Posterior cingulate gyrus (tissue), 11 donors: Measurements from ENCODE around the gene MYO5B.
A peak's percentile ranks its signal among the peaks of the same experiment; 100 is the strongest.

Experiments
- DNase-seq, 10 donors: peaks; one replicate each; pipeline versions ENCODE4 v3.0.0 to v3.0.0-alpha.2; 2020 to 2021; ENCODE audit warnings: mixed read lengths in 3 of 10
- intact Hi-C: fragments of 100-400 bp; cut with DNase I; formaldehyde crosslinking; loops from one replicate; pipeline ENCODE4 v1.15.1; 2023

MYO5B gene

DNA sequence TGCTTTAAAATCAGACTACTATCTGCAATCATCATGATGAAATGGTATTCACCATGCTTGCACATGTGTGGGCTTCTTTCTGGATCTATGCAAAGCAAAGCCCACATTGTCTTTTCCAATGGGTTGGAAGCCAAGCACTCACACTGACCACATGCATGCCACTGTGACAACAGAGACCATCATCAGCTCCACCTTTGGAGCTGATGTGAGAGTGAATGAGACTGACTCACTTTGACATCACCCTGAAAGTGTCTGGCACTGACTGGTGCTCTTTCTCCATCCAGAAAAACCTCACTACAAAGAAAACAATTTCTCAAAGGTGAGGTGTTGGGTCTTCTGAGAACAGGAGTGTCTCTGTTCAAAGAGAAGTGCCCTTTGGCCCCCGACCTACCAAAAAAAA lies 4.7 kb downstream of the MYO5B start:
- intact Hi-C loops: no loop called here
- no peak for DNase-seq

DNA sequence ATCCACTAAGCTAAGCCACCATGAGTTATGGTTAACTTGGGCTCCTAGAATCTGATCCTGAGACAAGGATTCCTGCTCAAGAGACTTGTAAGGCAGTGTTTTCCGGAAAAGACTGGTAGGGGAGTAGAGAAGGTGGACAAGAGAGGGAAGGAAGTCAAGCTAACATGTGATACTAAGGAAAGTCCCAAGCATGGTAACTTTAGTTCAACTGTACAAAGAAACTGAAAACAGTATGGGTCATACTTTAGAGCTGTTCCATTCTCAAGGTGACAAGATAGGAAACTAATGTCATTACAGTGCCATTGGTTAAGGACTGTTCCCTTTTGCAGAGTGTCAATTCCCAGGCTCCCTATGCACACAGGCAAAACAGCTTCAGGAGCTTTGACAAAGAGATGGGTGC lies 5.8 kb downstream of the MYO5B start:
- DNase-seq: no peak
- intact Hi-C loops: no loop called here

DNA sequence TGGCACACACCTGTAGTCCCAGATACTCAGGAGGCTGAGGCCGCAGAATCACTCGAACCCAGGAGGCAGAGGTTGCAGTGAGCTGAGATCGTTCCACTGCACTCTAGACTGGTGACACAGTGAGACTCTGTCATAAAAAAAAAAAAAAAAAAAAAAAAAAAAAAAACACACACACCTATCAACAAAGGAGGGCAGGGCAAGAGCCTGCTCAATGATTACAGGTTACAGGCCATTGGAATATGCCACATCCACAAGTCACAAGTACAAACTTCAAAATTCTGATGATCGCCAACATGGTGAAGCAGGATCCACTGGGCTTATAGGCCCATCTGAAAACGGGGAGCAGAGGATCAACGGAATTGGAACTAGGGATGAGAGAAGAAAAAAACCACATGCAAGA lies 6.3 kb downstream of the MYO5B start:
- intact Hi-C loops: no loop called here

DNA sequence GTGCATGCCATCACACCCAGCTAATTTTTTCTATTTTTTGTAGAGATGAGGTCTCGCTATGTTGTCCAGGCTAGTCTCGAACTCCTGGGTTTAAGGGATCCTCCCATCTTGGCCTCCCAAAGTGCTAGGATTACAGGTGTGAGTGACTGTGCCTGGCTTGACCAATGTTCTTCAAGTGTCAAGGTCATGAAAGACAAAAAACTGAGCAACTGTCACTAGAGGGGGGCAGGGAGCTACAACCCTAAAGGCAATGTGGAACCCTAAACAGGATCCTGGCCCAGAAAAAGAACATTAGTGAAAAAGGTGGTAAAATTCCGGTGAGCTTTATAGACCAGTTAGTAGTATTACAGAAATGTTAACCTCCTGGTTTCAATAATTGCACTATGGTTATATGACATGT lies 7.3 kb downstream of the MYO5B start:
- intact Hi-C loops: no loop called here
- no peak for DNase-seq

More for the DNA sequence above, 6.3 kb downstream of the MYO5B start:
- DNase-seq: no peak

DNA sequence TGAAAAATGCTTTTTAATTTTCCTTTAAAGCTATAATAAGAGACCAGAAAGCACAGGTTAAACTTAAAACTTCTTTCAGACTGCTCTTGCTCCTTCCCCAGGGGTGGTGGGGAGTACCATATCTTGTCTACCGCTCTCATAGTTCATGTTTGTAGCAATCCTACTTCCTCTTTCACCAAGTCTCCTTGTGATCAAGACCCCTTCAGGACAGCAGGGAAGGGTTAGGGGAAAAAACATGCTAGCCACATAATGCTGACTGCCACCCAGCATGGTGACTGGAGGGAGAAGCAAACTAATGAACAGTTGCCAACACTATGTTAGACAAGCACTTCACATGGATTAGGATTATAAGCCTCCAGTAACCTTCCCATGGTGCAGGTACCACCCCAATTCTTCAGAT lies 8.6 kb downstream of the MYO5B start:
- intact Hi-C loops: no loop called here
- DNase-seq: no peak

DNA sequence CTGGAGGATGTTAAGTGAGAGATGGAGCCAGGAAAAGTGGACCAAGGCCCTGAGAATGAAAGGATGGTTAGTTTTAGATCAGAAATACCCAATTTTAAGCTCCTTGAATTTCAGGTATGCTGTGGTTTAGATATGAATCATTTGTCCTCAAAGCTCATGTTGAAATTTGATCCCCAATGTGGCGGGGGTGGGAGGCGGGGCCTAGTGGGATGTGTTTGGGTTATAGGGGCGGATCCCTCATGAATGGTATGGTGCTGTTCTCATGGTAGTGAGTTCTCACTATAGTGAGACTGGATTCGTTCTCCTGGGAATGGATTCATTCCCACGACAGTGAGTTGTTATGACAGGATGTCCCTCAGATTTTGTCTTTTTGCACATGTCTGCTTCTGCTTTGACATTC lies 11.4 kb downstream of the MYO5B start:
- intact Hi-C loops: no loop called here
- no peak for DNase-seq

DNA sequence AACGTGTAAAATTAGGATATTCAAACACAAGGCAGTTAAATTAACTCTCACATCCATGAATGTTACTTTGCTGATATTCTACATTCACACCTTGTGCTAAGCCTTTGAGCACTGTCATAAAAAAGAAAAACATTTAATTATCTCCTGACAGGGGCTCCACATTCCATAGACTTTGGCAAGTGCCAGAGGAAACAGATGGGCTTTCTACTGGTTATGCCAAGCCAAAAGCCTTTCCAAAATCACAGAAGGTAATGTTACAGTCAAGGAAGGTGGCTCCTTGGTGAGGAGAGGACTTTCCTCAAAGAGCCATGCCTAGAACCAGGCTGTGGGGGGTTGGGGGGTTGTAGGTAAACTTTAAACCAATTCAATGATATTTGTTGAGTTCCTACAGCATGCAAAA lies 12.4 kb downstream of the MYO5B start:
- intact Hi-C loops: no loop called here
- no peak for DNase-seq

DNA sequence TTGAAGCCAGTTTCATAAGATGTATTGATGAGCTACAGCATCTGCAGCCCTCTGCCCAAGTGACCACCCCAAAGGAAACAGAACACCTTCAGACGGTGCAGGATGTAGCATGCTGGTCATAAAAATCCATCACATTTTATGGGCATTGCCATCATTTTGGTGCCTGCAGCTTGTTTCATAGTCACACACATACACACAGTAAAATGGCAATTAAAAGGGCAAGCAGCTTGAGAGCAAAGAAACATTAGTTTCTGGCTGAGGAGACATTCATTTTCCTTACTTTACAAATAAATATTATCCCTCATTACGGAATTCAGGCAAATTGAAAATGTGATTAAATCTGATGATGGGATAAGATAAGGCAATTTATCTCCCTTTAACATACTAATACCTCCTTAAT lies 13.4 kb downstream of the MYO5B start:
- DNase-seq: no peak
- intact Hi-C loops: no loop called here

DNA sequence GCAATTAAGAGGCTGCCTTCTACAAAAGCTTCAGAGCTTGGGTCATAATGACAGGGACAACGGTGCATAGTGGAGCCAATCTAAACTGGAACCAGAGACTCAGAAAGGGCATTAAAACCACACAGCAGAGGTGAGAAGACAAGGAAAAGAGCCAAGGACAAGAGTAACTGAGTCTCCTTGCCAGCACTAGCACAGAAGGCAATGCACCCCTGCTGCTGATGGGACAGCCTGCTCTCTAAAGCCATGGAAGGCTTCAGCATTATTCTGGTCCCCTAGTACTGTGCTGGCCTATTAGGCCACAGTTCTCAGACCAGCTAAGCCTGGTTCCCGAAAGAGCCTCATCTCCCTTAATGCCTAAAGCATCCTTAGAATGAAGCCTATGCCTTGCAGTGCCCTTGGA lies 15.5 kb downstream of the MYO5B start:
- intact Hi-C loops: no loop called here
- no peak for DNase-seq

DNA sequence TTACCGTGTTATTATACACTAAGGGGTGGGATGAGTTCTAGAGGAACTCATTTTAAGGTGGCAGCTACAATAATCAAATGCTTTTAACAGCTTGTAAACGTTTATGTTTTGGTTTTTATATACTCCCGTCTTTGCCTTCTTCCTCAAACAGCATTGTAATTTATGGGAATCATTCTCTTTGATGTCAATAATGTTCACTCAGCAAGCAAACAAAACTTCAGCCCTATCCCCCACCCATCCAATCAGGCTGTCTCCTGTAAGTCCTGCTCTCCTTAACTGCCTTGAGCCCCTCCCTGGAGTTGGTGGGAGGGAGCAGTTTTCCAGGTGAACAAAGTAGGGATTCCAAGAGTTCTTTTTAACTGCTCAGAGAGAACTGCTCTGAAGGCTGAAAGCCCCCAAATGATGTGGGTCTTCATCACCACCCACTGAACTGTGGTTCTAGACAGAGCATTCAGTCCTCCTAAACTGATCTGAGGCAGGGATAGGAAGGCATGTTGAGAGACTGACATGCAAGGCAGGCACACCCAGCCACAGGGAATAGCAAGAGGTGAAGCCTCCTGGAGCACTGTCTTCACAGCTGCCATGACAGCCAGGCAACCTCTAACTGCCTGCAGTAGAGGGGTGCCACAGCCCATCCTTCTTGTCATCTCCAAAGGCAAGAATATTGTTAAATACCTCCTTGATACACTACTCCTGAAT lies 17.5 kb downstream of the MYO5B start:
- DNase-seq: no peak
- intact Hi-C loops: no loop called here

DNA sequence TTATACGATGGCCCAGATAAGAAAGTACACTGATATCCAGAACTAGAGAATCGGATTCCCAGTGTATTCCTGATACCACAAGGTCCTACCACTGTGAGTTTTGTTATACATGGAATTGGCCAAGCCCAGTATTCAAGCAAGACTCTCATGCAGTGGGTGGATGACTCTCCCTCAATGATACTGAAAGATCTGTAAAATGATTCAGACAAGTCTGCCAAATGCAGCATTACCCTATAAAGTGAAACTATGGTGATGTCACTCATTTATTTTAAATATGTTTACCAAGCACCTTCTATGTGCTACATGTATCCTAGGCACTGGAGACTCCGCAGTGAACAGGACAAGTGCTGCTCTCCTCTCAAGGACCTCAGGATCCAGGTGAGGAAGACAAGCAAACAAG lies 22.6 kb downstream of the MYO5B start:
- DNase-seq: no peak
- intact Hi-C loops: no loop called here

DNA sequence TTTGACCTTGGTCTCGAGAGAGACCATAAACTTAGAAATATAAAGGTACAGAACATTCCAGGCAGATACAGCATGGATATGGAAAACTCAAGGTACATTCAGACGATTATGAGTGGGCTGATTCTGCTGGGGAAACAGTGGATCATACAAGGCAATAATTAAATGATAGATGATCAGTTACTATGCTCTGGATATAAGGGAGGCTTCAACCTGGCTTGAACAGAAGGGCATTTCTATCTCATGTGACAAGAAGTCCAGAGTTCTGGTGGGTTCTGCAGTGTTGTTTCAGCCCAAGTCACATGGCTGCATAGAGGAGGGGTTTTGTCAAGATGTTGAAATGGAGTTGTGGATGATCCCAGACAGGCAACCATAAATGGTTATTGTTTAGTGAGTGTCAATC lies 23.5 kb downstream of the MYO5B start:
- intact Hi-C loops: no loop called here
- no peak for DNase-seq

DNA sequence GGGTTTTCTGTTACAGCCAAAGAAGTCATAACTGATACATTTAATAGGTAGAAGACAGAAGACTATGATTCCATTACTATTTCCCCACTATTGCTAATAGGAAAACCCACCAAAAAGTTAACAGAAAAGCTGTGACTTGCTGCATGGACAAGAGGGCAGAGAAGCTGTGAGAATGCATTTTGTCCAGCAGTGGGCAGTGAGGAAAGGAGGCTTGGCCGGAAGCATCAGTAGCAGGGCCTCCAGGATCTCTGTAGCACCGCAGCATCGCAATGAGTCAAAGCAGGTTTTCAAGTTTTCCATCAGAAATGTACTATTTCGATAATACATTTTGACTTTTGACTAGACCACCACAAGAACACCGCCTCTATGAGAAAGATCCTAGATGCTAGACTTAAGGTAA lies 24.9 kb downstream of the MYO5B start:
- intact Hi-C loops: no loop called here

DNA sequence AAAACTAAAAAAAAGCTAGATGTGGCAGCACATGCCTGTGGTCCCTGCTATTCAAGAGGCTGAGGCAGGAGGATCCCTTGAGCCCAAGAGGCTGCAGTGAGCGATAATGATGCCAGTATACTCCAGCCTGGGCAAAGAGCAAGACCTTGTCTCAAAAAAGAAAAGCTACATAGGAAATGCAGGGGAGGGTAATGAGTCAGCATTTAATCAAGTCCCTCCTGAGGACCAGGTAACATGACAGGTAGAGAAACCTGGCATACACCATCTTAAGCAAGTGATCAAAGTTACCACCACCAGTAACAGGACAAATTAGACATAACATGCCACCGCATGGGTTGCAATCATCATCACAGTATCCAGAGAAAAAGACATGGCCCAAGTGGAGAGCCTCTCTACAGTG lies 25.8 kb downstream of the MYO5B start:
- DNase-seq: no peak
- intact Hi-C loops: no loop called here

More for the DNA sequence above, 24.9 kb downstream of the MYO5B start:
- DNase-seq: no peak

DNA sequence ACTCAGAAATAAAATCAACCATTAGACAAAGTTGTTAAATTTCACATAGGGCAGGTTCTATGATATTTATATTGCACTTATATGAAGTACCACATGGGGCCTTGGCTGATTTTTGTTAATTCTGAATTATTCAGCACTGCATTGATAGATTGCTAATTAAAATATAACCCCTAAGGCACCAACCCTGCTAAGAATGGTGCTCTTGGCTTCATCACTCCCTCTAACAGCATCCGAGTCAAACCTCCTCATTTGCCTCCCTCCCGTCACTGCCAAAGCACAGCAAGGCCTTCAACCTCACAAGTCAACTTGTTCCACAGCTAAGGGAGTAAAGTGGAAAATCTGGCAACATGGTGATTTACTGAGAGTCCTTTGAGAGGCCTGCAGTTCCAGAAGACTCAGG lies 27.0 kb downstream of the MYO5B start:
- intact Hi-C loops: no loop called here

DNA sequence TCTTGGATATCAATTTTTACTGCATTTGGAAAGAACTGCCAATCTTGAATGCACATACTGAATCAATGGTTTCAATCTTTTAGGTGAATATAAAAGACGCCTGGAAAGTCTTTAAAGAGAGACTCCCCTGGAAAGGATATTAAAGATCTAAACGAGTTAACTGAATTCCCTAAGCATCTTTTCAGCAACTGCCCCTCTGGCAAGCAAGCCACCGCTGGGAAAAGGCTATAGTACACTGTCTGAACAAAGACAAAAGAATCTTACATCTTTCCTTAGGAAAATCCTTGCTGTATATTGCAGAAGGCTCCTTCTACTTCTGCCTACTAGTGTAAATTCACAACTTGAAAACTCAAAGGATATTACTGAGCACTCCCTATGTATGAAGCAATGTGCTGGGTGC lies 28.0 kb downstream of the MYO5B start:
- intact Hi-C loops: no loop called here
- DNase-seq: no peak

More for the DNA sequence above, 27.0 kb downstream of the MYO5B start:
- no peak for DNase-seq

DNA sequence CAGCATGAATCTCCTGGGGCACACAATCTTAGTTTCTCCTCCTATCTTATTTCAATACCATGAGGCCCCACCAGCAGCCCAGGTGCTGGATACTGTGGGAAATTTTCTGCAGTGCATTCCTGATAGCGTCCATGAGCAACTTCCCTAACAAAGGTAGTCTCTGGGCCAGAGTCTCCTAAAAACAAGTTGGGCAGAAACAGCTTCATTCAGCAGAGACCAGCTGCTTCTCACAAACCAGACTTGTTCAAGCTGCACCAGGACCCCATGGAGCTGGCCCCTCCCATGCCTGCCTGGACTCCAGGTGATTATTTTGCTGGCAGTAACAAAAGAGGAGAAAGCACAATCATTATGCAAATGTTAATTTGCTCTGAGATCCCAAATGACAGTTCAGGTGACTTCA lies 31.4 kb downstream of the MYO5B start:
- intact Hi-C loops: no loop called here
- no peak for DNase-seq

DNA sequence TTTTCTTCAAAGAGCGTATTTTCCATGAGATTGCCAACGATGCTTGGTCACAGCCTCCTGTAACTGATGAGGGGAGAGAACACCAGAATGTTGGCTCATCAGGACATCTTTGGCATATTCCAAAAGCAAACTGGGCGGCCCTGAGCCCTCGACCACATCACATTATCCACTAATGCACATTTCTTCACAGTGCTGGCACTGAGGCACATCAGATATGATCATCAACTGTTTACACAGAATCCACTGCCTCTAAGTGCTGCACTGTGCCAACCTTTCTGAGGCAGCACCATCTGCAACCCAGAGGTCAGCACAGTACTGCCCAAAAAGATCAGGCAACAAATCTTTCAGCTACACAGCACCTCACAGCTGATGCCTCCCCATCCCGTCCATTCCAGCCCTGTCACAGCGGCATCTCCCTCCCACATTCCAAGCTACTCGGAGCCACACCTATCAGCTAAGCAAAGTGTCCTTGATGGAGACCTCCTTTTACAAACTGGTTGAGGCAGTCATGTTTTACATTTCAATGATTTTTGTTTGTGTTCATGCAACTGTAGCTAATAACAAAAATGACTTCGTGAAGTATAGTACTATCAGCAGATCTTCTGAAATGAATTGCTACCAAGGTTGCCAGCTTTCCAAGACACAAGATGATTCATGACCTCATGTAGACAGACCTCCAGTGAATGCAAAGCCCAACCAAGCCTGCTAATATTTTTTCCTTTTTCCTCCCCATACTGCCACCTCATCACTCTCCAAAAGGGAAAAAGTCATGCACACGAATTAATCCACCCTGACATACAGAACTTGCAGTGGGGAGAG lies 32.3 kb downstream of the MYO5B start:
- DNase-seq: no peak
- intact Hi-C loops: no loop called here

DNA sequence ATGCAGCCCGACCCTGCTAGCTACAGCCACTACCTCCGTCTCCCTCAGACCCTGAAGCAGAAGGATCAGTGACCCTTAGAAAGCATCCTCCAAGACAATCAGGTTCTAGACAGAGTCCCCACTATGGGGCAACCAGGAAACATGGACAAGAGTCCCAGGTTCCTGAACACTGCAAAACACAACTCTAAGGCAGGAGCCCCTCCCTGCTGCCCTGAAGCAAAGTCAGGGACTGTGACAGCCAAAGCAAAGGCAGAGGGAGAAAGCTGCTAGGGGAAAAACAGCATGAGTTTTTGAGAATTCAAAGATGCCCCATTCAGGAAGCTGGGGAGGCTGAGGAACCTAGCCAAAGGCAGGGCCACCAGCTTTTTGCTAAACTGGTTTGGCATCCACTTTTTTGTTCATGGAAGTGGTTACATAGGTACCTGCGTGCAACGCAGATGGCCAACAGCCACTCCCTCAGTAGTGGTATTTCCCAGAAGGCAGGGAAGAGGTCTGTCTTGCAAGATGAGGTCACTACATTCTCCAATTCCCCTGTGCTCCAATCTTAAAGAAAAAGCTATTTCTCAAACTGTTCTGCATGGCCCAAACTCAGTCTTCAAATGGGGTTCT lies 33.2 kb downstream of the MYO5B start:
- DNase-seq: no peak
- intact Hi-C loops: no loop called here

DNA sequence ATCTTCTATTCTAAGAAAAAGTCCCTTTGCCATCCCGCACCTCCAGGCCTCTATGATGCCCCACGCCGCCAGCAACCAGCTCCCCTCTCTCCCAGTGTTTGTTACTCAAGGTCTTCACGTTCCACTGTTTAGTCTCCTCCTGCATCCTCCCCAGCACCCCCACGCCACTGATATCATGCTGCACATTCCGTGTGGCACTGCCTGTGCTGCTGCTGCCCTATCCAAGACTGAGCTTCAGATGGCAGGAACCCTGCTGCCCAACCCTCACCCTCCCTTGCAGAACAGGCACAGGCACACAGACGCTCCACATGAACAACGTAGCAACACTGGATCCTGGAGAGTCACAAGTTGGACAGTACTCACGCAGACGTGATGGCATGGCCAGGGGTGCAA lies 35.3 kb downstream of the MYO5B start:
- DNase-seq: peak in 1 of 10 donors; percentile 52
- intact Hi-C loops: no loop called here

DNA sequence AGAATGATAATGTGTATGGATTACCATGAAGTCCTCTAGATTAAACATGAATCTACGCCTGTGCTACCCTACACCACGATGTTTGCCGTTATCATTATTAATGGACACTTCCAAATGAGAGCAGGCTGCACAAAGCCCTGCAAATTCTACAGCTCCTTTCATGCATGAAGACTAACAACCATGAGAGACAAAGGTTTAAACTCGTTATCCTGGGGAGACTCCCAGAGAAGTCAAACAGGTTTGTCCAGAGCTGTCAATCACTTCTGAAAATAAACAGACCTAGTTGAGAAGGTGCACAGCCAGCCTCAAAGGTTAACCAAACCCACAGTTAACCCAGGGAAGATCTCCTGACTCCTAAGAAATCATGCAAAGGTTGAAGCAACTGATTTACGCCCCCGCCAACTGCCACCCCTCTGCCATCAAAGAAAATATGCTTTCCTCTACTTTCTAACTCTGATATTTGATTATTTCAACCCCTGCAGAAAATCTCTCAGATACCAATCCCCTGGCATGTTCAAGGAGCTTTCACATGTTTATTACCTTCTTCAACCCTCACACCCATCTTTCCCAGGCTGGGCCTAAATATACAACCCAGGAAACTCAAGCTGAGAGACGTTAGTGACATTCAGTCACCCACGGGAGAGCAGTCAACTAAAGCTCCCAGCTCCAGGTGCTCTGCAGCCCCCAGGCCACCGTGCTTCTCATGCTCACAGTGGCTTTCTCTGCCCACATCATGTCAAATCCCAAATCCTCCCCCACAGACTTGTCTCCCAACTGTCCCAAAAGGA lies 35.9 kb downstream of the MYO5B start:
- intact Hi-C loops: no loop called here
- no peak for DNase-seq
